Epithelial cell of proximal tubule (primary cell): Measurements from ENCODE around the gene ARMC2. TPM values are rescaled to one million over a fixed set of nuclear protein-coding genes. Genes with fewer than 3 reads are reported as not detected.

Source experiments
- DNase-seq: peaks from one replicate; pipeline ENCODE4 v3.0.0-alpha.2; 2011; ENCODE audit warnings: low read depth
- H3K4me3 ChIP-seq: 2 replicates; pipeline ENCODE4 v1.5.1; 2011; ENCODE audit warnings: low read depth, mild to moderate bottlenecking, low read length
- CTCF ChIP-seq: conservative IDR thresholded peaks from 2 replicates; pipeline ENCODE4 v1.5.1; 2012; ENCODE audit warnings: low read depth, mild to moderate bottlenecking, low read length
- total RNA-seq: library from RNA; depleted of rRNA; stranded (reverse); fragments of >200 nt; gene quantifications from 2 replicates; pipeline ENCODE4 v1.2.3, GENCODE V29; 2015

ARMC2 gene
- total RNA-seq, 1 donor from 2014 or later = 1.7 TPM

- no peak for TF ChIP-seq CTCF
- H3K4me3 ChIP-seq = no peak overlapping the region
- DNase-seq = no peak
These were observed 94.6 kb downstream of the ARMC2 start for GRCh38 chr6:108942556-108943492.

GRCh38 chr6:108944071-108944470 lies 95.8 kb downstream of the ARMC2 start:
- no peak for DNase-seq
- no peak overlapping the region for H3K4me3 ChIP-seq
- no peak for TF ChIP-seq CTCF

GRCh38 chr6:108944707-108945680 lies 96.8 kb downstream of the ARMC2 start:
- TF ChIP-seq CTCF = no peak
- peak; percentile 81 for DNase-seq
- no peak overlapping the region for H3K4me3 ChIP-seq

GRCh38 chr6:108945681-108946159 lies 97.5 kb downstream of the ARMC2 start:
- DNase-seq = no peak
- TF ChIP-seq CTCF = no peak
- no peak overlapping the region for H3K4me3 ChIP-seq

- DNase-seq = peak; percentile 43
- no peak overlapping the region for H3K4me3 ChIP-seq
- TF ChIP-seq CTCF = no peak
These were observed 98.5 kb downstream of the ARMC2 start for GRCh38 chr6:108946695-108947094.

GRCh38 chr6:108947114-108947854 lies 99.1 kb downstream of the ARMC2 start:
- TF ChIP-seq CTCF = no peak
- H3K4me3 ChIP-seq = no peak overlapping the region
- DNase-seq = peak; percentile 96
